HG03066 (cell line): Measurements from ENCODE around the gene RIPOR3.
"Not testable (repeated sequence)": the region's sequence is repeated elsewhere in the genome, so short reads cannot be mapped to it uniquely, and the experiment has no call there.

ENCODE experiments used
- ATAC-seq: cut with Tn5 transposase; IDR thresholded peaks from one replicate; pipeline ENCODE4 v1.9.1; 2021; ENCODE audit warnings: low read depth; ENCODE audit not compliant: unreplicated experiment

Gene RIPOR3

GRCh38 chr20:50559856-50560638, 131.3 kb downstream of the RIPOR3 start:
- no peak for ATAC-seq

GRCh38 chr20:50559149-50559548, 132.2 kb downstream of the RIPOR3 start:
- ATAC-seq = no peak

GRCh38 chr20:50558483-50558925, 132.8 kb downstream of the RIPOR3 start:
- no peak for ATAC-seq

- ATAC-seq = no peak
These were observed 133.7 kb downstream of the RIPOR3 start for GRCh38 chr20:50557549-50558134.

- no peak for ATAC-seq
These were observed 135.7 kb downstream of the RIPOR3 start for GRCh38 chr20:50555662-50556061.

GRCh38 chr20:50554694-50555579, 136.4 kb downstream of the RIPOR3 start:
- ATAC-seq = no peak

- ATAC-seq = no peak
These were observed 138.4 kb downstream of the RIPOR3 start for GRCh38 chr20:50552979-50553378.

GRCh38 chr20:50551288-50551687, 140.1 kb downstream of the RIPOR3 start:
- no peak for ATAC-seq

GRCh38 chr20:50550531-50550930, 140.8 kb downstream of the RIPOR3 start:
- no peak for ATAC-seq

- ATAC-seq = no peak
These were observed 142.9 kb downstream of the RIPOR3 start for GRCh38 chr20:50548396-50548795.

GRCh38 chr20:50547964-50548363, 143.4 kb downstream of the RIPOR3 start:
- no peak for ATAC-seq

- ATAC-seq = no peak
These were observed 144.5 kb downstream of the RIPOR3 start for GRCh38 chr20:50546729-50547314.

GRCh38 chr20:50545126-50545525, 146.2 kb downstream of the RIPOR3 start:
- no peak for ATAC-seq

GRCh38 chr20:50543326-50543725, 148.0 kb downstream of the RIPOR3 start:
- no peak for ATAC-seq

GRCh38 chr20:50541606-50542041, 149.7 kb downstream of the RIPOR3 start:
- ATAC-seq = peak; percentile 46

GRCh38 chr20:50540620-50541605, 150.4 kb downstream of the RIPOR3 start:
- peak; percentile 13 for ATAC-seq

- ATAC-seq = not testable (repeated sequence)
These were observed 151.5 kb downstream of the RIPOR3 start for GRCh38 chr20:50539798-50540197.

- no peak for ATAC-seq
These were observed 153.1 kb downstream of the RIPOR3 start for GRCh38 chr20:50538276-50538675.

GRCh38 chr20:50537546-50538201, 153.7 kb downstream of the RIPOR3 start:
- ATAC-seq = no peak
